Neural cell (in vitro differentiated cells): ENCODE data around the gene UNKL. TPM values are rescaled to one million over a fixed set of nuclear protein-coding genes. Genes with fewer than 3 reads are reported as not detected.

Experiments used
- H2AFZ ChIP-seq: fragments of 200-600, 300-800 bp; sonication (generic), shearing (Covaris generic); 2 replicates; pipeline ENCODE4 v1.6.0; 2014; ENCODE audit warnings: low read depth, mild to moderate bottlenecking, antibody characterized with exemption, low read length, moderate library complexity
- H3F3A ChIP-seq: fragments of 200-600 bp; shearing (Covaris generic); 2 replicates; pipeline ENCODE4 v1.6.1; 2016; ENCODE audit warnings: mild to moderate bottlenecking, moderate library complexity, mixed read lengths, antibody characterized with exemption, low read length; ENCODE audit not compliant: insufficient read depth, poor library complexity, severe bottlenecking
- H3K27ac ChIP-seq: fragments of 200-600, 300-800 bp; sonication (generic), shearing (Covaris generic); 2 replicates; pipeline ENCODE4 v1.5.1; 2014; ENCODE audit warnings: mild to moderate bottlenecking, low read length, moderate library complexity
- H3K27me3 ChIP-seq: fragments of 300-800, 200-600 bp; sonication (generic), shearing (Covaris generic); 2 replicates; pipeline ENCODE4 v1.6.0; 2014; ENCODE audit warnings: mild to moderate bottlenecking, low read depth, low read length, moderate library complexity; ENCODE audit not compliant: insufficient read depth
- H3K36me3 ChIP-seq: fragments of 300-800, 200-600 bp; sonication (generic), shearing (Covaris generic); 2 replicates; pipeline ENCODE4 v1.5.1; 2014; ENCODE audit warnings: mild to moderate bottlenecking, antibody characterized with exemption, low read length, moderate library complexity; ENCODE audit not compliant: insufficient read depth
- H3K4me2 ChIP-seq: fragments of 300-800, 200-600 bp; sonication (generic), shearing (Covaris generic); 2 replicates; pipeline ENCODE4 v1.6.0; 2014; ENCODE audit warnings: mild to moderate bottlenecking, low read length
- H3K4me3 ChIP-seq: fragments of 300-800, 200-600 bp; sonication (generic), shearing (Covaris generic); 2 replicates; pipeline ENCODE4 v1.5.1; 2014; ENCODE audit warnings: mild to moderate bottlenecking, low read length, moderate library complexity
- H3K79me2 ChIP-seq: fragments of 200-600 bp; shearing (Covaris generic); replicated peaks from 2 replicates; pipeline ENCODE4 v1.6.0; 2014; ENCODE audit warnings: mild to moderate bottlenecking, low read length, moderate library complexity; ENCODE audit not compliant: insufficient read depth
- H3K9ac ChIP-seq: fragments of 300-800, 200-600 bp; sonication (generic), shearing (Covaris generic); 2 replicates; pipeline ENCODE4 v1.6.1; 2016; ENCODE audit warnings: mild to moderate bottlenecking, low read length, mixed read lengths
- H3K9me2 ChIP-seq: fragments of 200-600 bp; shearing (Covaris generic); 2 replicates; pipeline ENCODE4 v1.6.1; 2016; ENCODE audit warnings: mild to moderate bottlenecking, low read length, mixed read lengths; ENCODE audit not compliant: insufficient read depth
- H3K9me3 ChIP-seq: fragments of 200-600, 300-800 bp; sonication (generic), shearing (Covaris generic); 2 replicates; pipeline ENCODE4 v1.6.1; 2016; ENCODE audit warnings: mild to moderate bottlenecking, mixed run types, low read length, moderate library complexity, mixed read lengths
- H4K20me1 ChIP-seq: fragments of 200-600 bp; shearing (Covaris generic); 2 replicates; pipeline ENCODE4 v1.6.1; 2016; ENCODE audit warnings: mild to moderate bottlenecking, mixed run types; ENCODE audit not compliant: insufficient read depth
- CTCF ChIP-seq: fragments of 450-650 bp; IDR thresholded peaks from 2 replicates; pipeline ENCODE4 v1.5.1; 2014; ENCODE audit warnings: antibody characterized with exemption, mild to moderate bottlenecking, moderate library complexity; ENCODE audit not compliant: poor library complexity, severe bottlenecking
- EP300 ChIP-seq: fragments of 450-650 bp; conservative IDR thresholded peaks from 2 replicates; pipeline ENCODE4 v1.6.1; 2014; ENCODE audit warnings: antibody characterized with exemption, mild to moderate bottlenecking, moderate library complexity; ENCODE audit not compliant: poor library complexity, severe bottlenecking
- EZH2 ChIP-seq: fragments of 200-600, 300-800 bp; shearing (Covaris generic), sonication (generic); IDR thresholded peaks from 2 replicates; pipeline ENCODE4 v1.6.1; 2014; ENCODE audit warnings: antibody characterized with exemption, low read length, borderline replicate concordance, mild to moderate bottlenecking; ENCODE audit not compliant: insufficient read depth, poor library complexity, severe bottlenecking
- MXI1 ChIP-seq: fragments of 450-650 bp; conservative IDR thresholded peaks from 2 replicates; pipeline ENCODE4 v1.6.1; 2014; ENCODE audit warnings: antibody characterized with exemption, mild to moderate bottlenecking; ENCODE audit not compliant: poor library complexity, severe bottlenecking
- POLR2AphosphoS5 ChIP-seq: IDR thresholded peaks from 2 replicates; pipeline ENCODE4 v1.6.1; 2012
- RAD21 ChIP-seq: fragments of 450-650 bp; conservative IDR thresholded peaks from 2 replicates; pipeline ENCODE4 v1.6.1; 2014; ENCODE audit warnings: antibody characterized with exemption, mild to moderate bottlenecking, moderate library complexity
- SMC3 ChIP-seq: fragments of 450-650 bp; conservative IDR thresholded peaks from 2 replicates; pipeline ENCODE4 v1.6.1; 2014; ENCODE audit warnings: antibody characterized with exemption, mild to moderate bottlenecking, moderate library complexity; ENCODE audit not compliant: poor library complexity
- TAF1 ChIP-seq: IDR thresholded peaks from 2 replicates; pipeline ENCODE4 v1.6.1; 2012; ENCODE audit warnings: low read depth
- polyA plus RNA-seq: library from polyadenylated mRNA; depleted of rRNA; stranded (reverse); fragments of >200 nt; gene quantifications from 2 replicates; pipeline ENCODE4 v1.2.3, GENCODE V29; 2014
- TF ChIP-seq, protein P1 (sequence below): IDR thresholded peaks from 2 replicates; pipeline ENCODE4 v1.6.1; 2012; ENCODE audit warnings: borderline replicate concordance

UNKL gene
- polyA plus RNA-seq, 1 donor from 2014 or later, result 11.9 TPM

- TF ChIP-seq EZH2, result no peak
- TF ChIP-seq TAF1, result no peak
- no peak for TF ChIP-seq CTCF
- TF ChIP-seq SMC3, result no peak
- TF ChIP-seq EP300, result no peak
- TF ChIP-seq POLR2AphosphoS5, result no peak
- no peak for TF ChIP-seq MXI1
- no peak for TF ChIP-seq RAD21
- TF ChIP-seq, protein P1, sequence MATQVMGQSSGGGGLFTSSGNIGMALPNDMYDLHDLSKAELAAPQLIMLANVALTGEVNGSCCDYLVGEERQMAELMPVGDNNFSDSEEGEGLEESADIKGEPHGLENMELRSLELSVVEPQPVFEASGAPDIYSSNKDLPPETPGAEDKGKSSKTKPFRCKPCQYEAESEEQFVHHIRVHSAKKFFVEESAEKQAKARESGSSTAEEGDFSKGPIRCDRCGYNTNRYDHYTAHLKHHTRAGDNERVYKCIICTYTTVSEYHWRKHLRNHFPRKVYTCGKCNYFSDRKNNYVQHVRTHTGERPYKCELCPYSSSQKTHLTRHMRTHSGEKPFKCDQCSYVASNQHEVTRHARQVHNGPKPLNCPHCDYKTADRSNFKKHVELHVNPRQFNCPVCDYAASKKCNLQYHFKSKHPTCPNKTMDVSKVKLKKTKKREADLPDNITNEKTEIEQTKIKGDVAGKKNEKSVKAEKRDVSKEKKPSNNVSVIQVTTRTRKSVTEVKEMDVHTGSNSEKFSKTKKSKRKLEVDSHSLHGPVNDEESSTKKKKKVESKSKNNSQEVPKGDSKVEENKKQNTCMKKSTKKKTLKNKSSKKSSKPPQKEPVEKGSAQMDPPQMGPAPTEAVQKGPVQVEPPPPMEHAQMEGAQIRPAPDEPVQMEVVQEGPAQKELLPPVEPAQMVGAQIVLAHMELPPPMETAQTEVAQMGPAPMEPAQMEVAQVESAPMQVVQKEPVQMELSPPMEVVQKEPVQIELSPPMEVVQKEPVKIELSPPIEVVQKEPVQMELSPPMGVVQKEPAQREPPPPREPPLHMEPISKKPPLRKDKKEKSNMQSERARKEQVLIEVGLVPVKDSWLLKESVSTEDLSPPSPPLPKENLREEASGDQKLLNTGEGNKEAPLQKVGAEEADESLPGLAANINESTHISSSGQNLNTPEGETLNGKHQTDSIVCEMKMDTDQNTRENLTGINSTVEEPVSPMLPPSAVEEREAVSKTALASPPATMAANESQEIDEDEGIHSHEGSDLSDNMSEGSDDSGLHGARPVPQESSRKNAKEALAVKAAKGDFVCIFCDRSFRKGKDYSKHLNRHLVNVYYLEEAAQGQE, result no peak
- Histone ChIP-seq H3K4me2 (no peak overlapping the region), H3K36me3 (no peaks in the 10 kb centered on the region), H3K27me3 (no peaks in the 10 kb centered on the region), H3K27ac (no peak overlapping the region), H3K79me2 (no peaks in the 10 kb centered on the region), H3K9me3 (no peaks in the 10 kb centered on the region), H3F3A (no peaks in the 10 kb centered on the region), H3K9me2 (no peaks in the 10 kb centered on the region), H3K9ac (no peak overlapping the region), H3K4me3 (no peak overlapping the region), H2AFZ (no peak overlapping the region), H4K20me1 (no peaks in the 10 kb centered on the region)
These were observed 35.7 kb upstream of the UNKL start for GRCh38 chr16:1450218-1450617.

- Histone ChIP-seq H3K4me3 (no peak overlapping the region), H2AFZ (no peak overlapping the region), H3K27me3 (no peaks in the 10 kb centered on the region), H3F3A (no peaks in the 10 kb centered on the region), H4K20me1 (no peaks in the 10 kb centered on the region), H3K9ac (no peak overlapping the region), H3K9me2 (no peaks in the 10 kb centered on the region), H3K79me2 (no peaks in the 10 kb centered on the region), H3K27ac (no peak overlapping the region), H3K4me2 (no peak overlapping the region), H3K9me3 (no peaks in the 10 kb centered on the region), H3K36me3 (no peaks in the 10 kb centered on the region)
- TF ChIP-seq TAF1 (no peak), EZH2 (no peak)
These were observed 34.8 kb upstream of the UNKL start for GRCh38 chr16:1449201-1449788.
